NCI-H446 treated with DMSO at 0.1 percent for 48 hours (cell line): ENCODE measurements around the gene PLEKHM1.
"Not testable (repeated sequence)": the region's sequence is repeated elsewhere in the genome, so short reads cannot be mapped to it uniquely, and the experiment has no call there.

Experiments
- DNase-seq: peaks from one replicate; lab custom pipeline; 2025; lab: John Stamatoyannopoulos, UW

Gene PLEKHM1

DNA sequence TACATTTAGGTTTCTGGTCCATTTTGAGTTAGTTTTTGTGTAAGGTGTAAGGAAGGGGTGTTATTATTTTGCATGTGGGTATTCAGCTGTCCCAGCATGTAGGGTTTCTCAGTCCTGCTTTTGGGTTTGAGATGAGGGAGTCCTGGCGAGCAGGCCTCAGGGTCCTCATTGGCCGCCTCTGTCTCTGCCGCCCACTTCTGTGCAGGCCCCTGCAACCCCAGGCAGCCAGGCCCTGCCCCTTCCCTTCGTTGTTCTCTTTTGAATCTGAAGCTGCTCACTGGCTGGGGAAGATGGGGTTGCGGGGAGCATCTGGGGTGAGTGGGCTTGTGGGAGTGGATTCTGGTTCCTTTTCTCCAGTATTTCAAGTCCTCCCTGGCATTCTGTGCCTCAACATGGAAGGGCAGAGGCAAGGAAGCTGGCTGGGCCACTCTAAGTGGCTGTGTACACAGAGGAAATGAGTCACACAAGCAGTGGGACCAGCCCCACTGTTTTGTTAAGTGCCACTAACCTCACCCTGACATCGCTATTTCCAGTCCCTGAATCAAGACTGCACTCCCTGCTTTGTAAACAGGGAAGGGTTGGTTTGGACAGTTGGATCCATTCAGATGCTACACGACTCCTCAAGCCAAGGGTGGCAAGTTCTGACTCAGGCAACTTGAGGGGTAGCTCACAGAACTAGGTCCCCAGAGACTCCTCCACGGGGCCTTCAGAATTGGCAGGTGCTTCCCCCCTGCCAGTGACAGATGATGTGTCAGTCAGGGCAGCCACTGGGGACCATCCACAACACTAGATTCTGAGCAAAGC, 28.8 kb downstream of the PLEKHM1 start:
- not testable (repeated sequence) for DNase-seq

DNA sequence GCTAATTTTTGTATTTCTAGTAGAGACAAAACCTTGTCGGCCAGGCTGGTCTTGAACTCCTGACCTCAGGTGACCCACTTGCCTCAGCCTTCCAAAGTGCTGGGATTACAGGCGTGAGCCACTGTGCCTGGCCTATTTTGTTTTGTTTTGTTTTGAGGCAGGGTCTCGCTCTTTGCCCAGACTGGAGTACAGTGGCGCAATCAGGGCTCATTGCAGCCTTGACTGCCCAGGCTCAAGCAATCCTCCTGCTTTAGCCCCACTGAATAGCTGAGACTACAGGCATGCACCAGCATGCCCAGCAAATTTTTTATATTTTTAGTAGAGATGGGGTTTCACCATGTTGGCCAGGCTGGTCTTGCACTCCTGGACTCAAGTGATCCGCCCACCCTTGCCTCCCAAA, 30.1 kb downstream of the PLEKHM1 start:
- not testable (repeated sequence) for DNase-seq

DNA sequence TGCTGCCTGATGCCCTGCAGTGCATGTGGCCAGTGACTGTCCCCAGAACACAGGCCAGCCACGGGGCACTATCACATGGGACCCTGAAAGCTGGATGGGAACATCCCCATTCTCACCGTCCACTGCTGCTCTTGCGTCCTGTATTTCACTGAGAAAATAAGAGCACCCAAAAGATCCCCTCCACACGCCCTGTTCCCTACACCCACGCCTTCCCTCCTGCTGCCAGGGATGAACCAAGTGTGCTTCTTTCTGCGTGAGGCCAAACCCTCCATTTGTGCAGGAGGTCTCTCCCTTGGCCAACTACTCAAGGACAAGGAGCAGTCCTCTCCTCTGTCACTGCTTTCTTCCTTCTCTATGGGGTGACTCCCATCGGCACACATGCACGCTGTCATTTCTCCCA, 36.2 kb downstream of the PLEKHM1 start:
- not testable (repeated sequence) for DNase-seq

DNA sequence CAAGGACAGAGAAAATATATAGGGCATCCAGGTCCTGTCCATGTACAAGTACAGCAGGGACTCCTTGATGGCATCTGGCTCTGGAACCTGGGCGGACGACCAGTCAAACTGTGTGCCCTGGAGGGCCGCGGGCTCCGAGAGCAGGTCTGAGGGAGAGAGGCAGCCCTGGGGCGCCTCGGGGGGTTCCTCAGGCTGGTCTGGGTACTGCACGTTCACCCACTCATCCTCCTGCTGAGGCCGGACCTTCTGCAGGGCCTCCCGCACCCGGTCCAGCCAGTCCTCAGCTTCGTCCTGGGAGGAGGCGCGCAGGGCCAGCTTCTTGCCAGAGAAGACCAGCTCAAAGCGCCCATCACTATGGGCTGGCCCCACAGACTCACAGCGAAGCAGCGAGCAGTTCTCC, 36.8 kb downstream of the PLEKHM1 start:
- DNase-seq = not testable (repeated sequence)

DNA sequence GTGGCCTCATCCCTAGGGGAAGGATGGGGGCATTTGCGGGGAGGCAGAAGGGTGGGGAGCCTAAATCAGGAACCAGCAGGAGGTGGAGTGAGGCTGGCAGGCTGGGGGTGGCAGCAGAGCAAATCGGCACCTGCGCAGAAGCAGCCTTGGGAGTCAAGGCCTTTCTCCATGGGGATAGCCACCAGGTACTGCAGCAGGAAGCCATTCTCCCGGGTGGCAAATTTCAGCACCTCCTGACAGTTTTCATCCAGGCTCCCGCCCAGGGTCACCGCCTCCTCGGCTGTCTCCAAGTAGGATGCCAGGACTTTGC, 37.3 kb downstream of the PLEKHM1 start:
- not testable (repeated sequence) for DNase-seq

GRCh38 chr17:45452329-45453224, 37.9 kb downstream of the PLEKHM1 start:
- not testable (repeated sequence) for DNase-seq

- not testable (repeated sequence) for DNase-seq
Observed at GRCh38 chr17:45451660-45452059, 38.9 kb downstream of the PLEKHM1 start.

GRCh38 chr17:45451131-45451530, 39.4 kb downstream of the PLEKHM1 start:
- no peak for DNase-seq

DNA sequence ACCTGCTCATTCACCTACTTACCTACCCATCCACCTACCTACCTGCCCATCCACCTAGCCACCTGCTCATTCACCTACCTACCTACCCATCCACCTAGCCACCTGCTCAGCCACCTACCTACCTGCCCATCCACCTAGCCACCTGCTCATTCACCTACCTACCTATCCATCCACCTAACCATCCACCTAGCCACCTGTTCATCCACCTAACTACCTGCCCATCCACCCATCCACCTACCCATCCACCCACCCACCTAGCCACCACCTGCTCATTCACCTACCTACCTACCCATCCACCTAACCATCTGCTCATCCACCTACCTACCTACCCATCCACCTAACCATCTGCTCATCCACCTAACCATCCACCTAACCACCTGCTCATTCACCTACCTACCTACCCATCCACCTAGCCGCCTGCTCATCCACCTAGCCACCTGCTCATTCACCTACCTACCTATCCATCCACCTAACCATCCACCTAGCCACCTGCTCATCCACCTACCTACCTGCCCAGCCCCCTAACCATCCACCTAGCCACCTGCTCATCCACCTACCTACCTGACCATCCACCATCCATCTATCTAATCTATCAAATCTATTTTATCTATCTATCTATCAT, 40.7 kb downstream of the PLEKHM1 start:
- DNase-seq = not testable (repeated sequence)

- DNase-seq = not testable (repeated sequence)
Observed at GRCh38 chr17:45449260-45449659, 41.3 kb downstream of the PLEKHM1 start.

DNA sequence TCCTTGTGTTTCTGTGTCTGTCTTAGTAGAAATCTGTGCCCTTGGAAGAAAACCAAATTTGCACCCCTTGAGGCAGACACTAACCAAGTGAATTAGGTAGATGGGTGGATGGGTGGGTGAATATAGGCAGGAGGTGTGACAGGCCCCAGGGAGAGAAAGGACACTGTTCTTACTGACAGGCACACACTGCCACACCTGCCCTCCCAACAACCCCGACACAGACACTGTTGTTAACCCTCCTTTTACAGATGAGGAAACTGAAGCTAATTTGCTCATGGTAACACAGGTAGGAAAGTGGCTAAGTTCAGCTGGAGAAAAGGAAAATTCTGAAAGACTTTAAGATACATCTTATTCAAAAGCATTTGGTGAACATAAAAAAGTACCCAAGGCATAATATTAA, 42.0 kb downstream of the PLEKHM1 start:
- not testable (repeated sequence) for DNase-seq

- DNase-seq = not testable (repeated sequence)
Observed at GRCh38 chr17:45448066-45448465, 42.5 kb downstream of the PLEKHM1 start.

- DNase-seq = not testable (repeated sequence)
Observed at GRCh38 chr17:45447650-45448049, 42.9 kb downstream of the PLEKHM1 start.

GRCh38 chr17:45446872-45447625, 43.5 kb downstream of the PLEKHM1 start:
- DNase-seq = not testable (repeated sequence)

- not testable (repeated sequence) for DNase-seq
Observed at GRCh38 chr17:45445901-45446743, 44.4 kb downstream of the PLEKHM1 start.

DNA sequence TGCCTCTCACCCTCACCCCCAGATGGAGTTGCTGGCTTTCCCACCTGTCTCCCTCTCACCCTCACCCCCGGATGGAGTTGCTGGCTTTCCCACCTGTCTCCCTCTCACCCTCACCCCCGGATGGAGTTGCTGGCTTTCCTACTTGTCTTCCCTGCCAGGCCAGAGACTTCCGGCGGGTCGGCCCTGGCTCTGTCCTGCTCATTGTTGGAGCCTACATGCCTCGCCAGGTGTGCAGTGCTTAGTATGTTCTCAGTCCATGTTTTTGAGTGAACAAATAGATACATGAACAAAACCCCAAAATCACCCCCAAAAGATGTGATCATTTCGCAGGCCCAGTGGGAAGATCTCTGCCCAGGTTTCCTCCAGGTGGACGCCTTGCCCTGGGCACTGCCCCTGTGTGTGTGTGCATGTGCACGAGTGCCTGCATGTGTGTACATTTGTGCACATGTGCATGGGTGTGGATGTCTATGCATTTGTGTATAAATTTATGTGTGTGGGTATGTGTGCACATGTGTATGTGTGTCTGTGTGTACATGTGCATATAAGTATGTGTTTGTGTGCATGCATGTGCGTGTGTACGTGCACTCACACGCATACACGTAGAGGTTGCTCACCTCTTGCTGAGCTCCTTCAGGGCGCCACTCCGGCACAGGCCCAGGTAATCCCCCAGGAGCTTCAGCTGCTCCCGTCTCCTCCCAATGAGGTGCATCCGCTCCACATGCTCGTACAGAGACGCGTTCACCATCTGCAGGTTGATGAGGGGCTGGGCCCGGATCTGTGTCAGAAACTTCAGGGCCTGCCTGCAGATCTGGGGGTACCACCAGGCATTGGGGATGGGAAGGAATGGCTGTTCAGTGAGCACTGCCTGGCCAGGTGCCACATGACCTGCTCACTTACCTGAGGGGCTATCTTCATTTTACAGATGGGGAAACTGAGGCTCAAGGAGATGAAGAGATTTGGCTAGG, 45.4 kb downstream of the PLEKHM1 start:
- not testable (repeated sequence) for DNase-seq

- not testable (repeated sequence) for DNase-seq
Observed at GRCh38 chr17:45444301-45444700, 46.2 kb downstream of the PLEKHM1 start.

GRCh38 chr17:45443371-45444260, 46.9 kb downstream of the PLEKHM1 start:
- not testable (repeated sequence) for DNase-seq
